ENCODE measurements around the gene RALGPS2. TPM values are rescaled to one million over a fixed set of nuclear protein-coding genes. Genes with fewer than 3 reads are reported as not detected.

The RALGPS2 gene
- total and polyA plus RNA-seq, 9 of the 15 experiments (the other 6 are each of a cell fraction or from before 2014, with no cell fraction given) = 0.28 to 6.5 (median 2.6) TPM

GRCh38 chr1:178819123-178819522 is 94.1 kb downstream of the RALGPS2 start:
- no peak for FAIRE-seq
- TF ChIP-seq JUND (IDR thresholded peaks at IDR 0.05; ENCODE audit: borderline replicate concordance, low read depth, low read length) = no peak
- TF ChIP-seq JUND (tag; IDR thresholded peaks at IDR 0.05; ENCODE audit: borderline replicate concordance, low read depth, low read length) = 0 out of 3 replicates have a peak, but pooled peaks have one; percentile 15
- TF ChIP-seq ZNF431 (CRISPR knock-in tag; IDR thresholded peaks at IDR 0.05) = no peak

GRCh38 chr1:178821134-178821866 is 96.3 kb downstream of the RALGPS2 start:
- no peak for DNase-seq (ENCODE audit: extremely low read depth in 1 of 4, low spot score in 3 of 4)
- CTCF ChIA-PET (ENCODE audit: low intra/inter-chr PET ratio) = no interaction called here
- WGBS (ENCODE audit: insufficient coverage, low coverage, missing lambda C conversion rate) = 0% methylated on average over 1 of the region's 1 CpG
- no peak for ATAC-seq
- H3K79me2 ChIP-seq (ENCODE audit: control insufficient read depth, insufficient read depth, low read length) = no peaks in the 10 kb centered on the region
- in situ Hi-C loops (cut with MboI) (no loop called here), intact Hi-C loops (cut with micrococcal nuclease) (no loop called here)
- H3K4me1 ChIP-seq (replicated peaks in 1 of 2; ENCODE audit: control insufficient read depth in 2 of 2, insufficient read depth in 2 of 2, low read length in 2 of 2) = no peaks in the 10 kb centered on the region
- no peak overlapping the region for H3K27ac ChIP-seq (ENCODE audit: extremely low read depth, low read depth, low read length)
- H3K9ac ChIP-seq (ENCODE audit: insufficient read depth in 1 of 2, low read depth in 2 of 2, low read length in 2 of 2) = no peak overlapping the region
- H4K20me1 ChIP-seq (replicated peaks; ENCODE audit: control insufficient read depth, insufficient read depth, low read length) = no peaks in the 10 kb centered on the region
- H3K9me3 ChIP-seq (replicated peaks; ENCODE audit: control insufficient read depth, insufficient read depth, low read depth, low read length) = no peaks in the 10 kb centered on the region
- no peaks in the 10 kb centered on the region for H3K36me3 ChIP-seq (ENCODE audit: control insufficient read depth, insufficient read depth, low read length)
- no peak for FAIRE-seq
- BruUV-seq (replicated peaks) = no TSS peak
- no peaks in the 10 kb centered on the region for H3K9me1 ChIP-seq (ENCODE audit: control insufficient read depth, insufficient read depth, low read length)
- POLR2A ChIA-PET = no interaction called here
- peaks cover 0 to 9% of the 10 kb centered on the region in 2 experiments; a peak in 2 of 5 replicates for H3K27me3 ChIP-seq (ENCODE audit: control insufficient read depth in 2 of 2, insufficient read depth in 2 of 2, low read length in 2 of 2)
- no peak overlapping the region for H2AFZ ChIP-seq (ENCODE audit: low read depth, low read length)
- no peak overlapping the region for H3K4me3 ChIP-seq
- no peak overlapping the region for H3K4me2 ChIP-seq (ENCODE audit: insufficient read depth, low read length)
- TF ChIP-seq THRA (IDR thresholded peaks at IDR 0.05) (no peak), XRCC4 (IDR thresholded peaks at IDR 0.05; ENCODE audit: extremely low read depth, insufficient read depth, insufficient read length) (no peak), PHTF2 (CRISPR knock-in tag; IDR thresholded peaks at IDR 0.05) (no peak), BACH1 (tag; IDR thresholded peaks at IDR 0.05) (no peak), ZNF584 (CRISPR knock-in tag; IDR thresholded peaks at IDR 0.05; ENCODE audit: low read depth) (no peak), ZNF384 (IDR thresholded peaks at IDR 0.05; ENCODE audit: low read depth, low read length) (no peak), PTBP1 (IDR thresholded peaks at IDR 0.05; ENCODE audit: low read depth, low read length) (no peak), RBM25 (IDR thresholded peaks at IDR 0.05; ENCODE audit: low read depth, low read length, severe bottlenecking) (no peak), ZFP1 (CRISPR knock-in tag; IDR thresholded peaks at IDR 0.05) (no peak), EP300 (IDR thresholded peaks at IDR 0.05; ENCODE audit: low read length) (no peak), SMARCC2 (IDR thresholded peaks at IDR 0.05; ENCODE audit: low read depth) (no peak), NR2C2 (CRISPR knock-in tag; IDR thresholded peaks at IDR 0.05) (no peak), NR2C2 (tag; IDR thresholded peaks at IDR 0.05) (no peak)

More at GRCh38 chr1:178819123-178819522, 94.1 kb downstream of the RALGPS2 start:
- ATAC-seq (no peak; the same call in 2 of the 3 replicates), DNase-seq (ENCODE audit: extremely low read depth in 1 of 4, low spot score in 3 of 4) (no peak)
- Histone ChIP-seq H3K9me3 (replicated peaks; ENCODE audit: control insufficient read depth, insufficient read depth, low read depth, low read length) (no peaks in the 10 kb centered on the region), H3K4me3 (no peak overlapping the region), H2AFZ (ENCODE audit: low read depth, low read length) (no peak overlapping the region), H3K9me1 (ENCODE audit: control insufficient read depth, insufficient read depth, low read length) (no peaks in the 10 kb centered on the region), H4K20me1 (replicated peaks; ENCODE audit: control insufficient read depth, insufficient read depth, low read length) (no peaks in the 10 kb centered on the region), H3K27ac (ENCODE audit: extremely low read depth, low read depth, low read length) (no peak overlapping the region), H3K36me3 (ENCODE audit: control insufficient read depth, insufficient read depth, low read length) (no peaks in the 10 kb centered on the region), H3K9ac (ENCODE audit: insufficient read depth in 1 of 2, low read depth in 2 of 2, low read length in 2 of 2) (no peak overlapping the region), H3K79me2 (ENCODE audit: control insufficient read depth, insufficient read depth, low read length) (no peaks in the 10 kb centered on the region), H3K27me3 (ENCODE audit: control insufficient read depth in 2 of 2, insufficient read depth in 2 of 2, low read length in 2 of 2) (peaks cover 0 to 1% of the 10 kb centered on the region in 2 experiments; a peak in 2 of 5 replicates), H3K4me2 (ENCODE audit: insufficient read depth, low read length) (no peak overlapping the region), H3K4me1 (replicated peaks in 1 of 2; ENCODE audit: control insufficient read depth in 2 of 2, insufficient read depth in 2 of 2, low read length in 2 of 2) (no peaks in the 10 kb centered on the region)
- ChIA-PET CTCF (ENCODE audit: low intra/inter-chr PET ratio) (no interaction called here), POLR2A (no interaction called here)
- intact Hi-C loops (cut with micrococcal nuclease) (no loop called here), in situ Hi-C loops (cut with MboI) (no loop called here)
- BruUV-seq (replicated peaks) = no TSS peak
- WGBS (ENCODE audit: insufficient coverage, low coverage, missing lambda C conversion rate) = 15% methylated on average over 4 of the region's 4 CpGs
